GM12891 (cell line): ENCODE data around the gene OTULIN.

Source experiments
- PAX5 ChIP-seq: IDR thresholded peaks from 2 replicates; pipeline ENCODE4 v1.6.1; 2011; ENCODE audit warnings: low read length, moderate library complexity, mild to moderate bottlenecking; ENCODE audit not compliant: insufficient read depth, severe bottlenecking
- POLR2A ChIP-seq: IDR thresholded peaks from 2 replicates; pipeline ENCODE4 v1.6.1; 2011; ENCODE audit warnings: low read depth, low read length, control low read depth
- POLR2AphosphoS5 ChIP-seq: IDR thresholded peaks from 2 replicates; pipeline ENCODE4 v1.6.1; 2011; ENCODE audit warnings: low read depth, low read length, control low read depth

GRCh38 chr5:14630671-14631070, 33.8 kb upstream of the OTULIN start:
- TF ChIP-seq POLR2A: no peak
- TF ChIP-seq PAX5: no peak
- TF ChIP-seq POLR2AphosphoS5: no peak
